Fibroblast of lung (primary cell): ENCODE measurements around the gene MAN1A2. TPM values are rescaled to one million over a fixed set of nuclear protein-coding genes. Genes with fewer than 3 reads are reported as not detected.
A peak's percentile ranks its signal among the peaks of the same experiment; 100 is the strongest.

Experiments used
- DNase-seq, 2 donors: peaks; one replicate each; pipeline versions ENCODE4 v3.0.0 to v3.0.0-alpha.2; 2010; ENCODE audit warnings: low read depth in 2 of 2
- H2AFZ ChIP-seq: 2 replicates; pipeline ENCODE4 v1.5.1; 2012; ENCODE audit warnings: low read length, control low read depth, inconsistent platforms
- H3K27ac ChIP-seq: 2 replicates; pipeline ENCODE4 v1.5.1; 2011; ENCODE audit warnings: low read length, control low read depth; ENCODE audit not compliant: insufficient read depth
- H3K27me3 ChIP-seq: 2 replicates; pipeline ENCODE4 v1.5.1; 2011; ENCODE audit warnings: mild to moderate bottlenecking, low read length; ENCODE audit not compliant: control insufficient read depth, insufficient read depth
- H3K36me3 ChIP-seq: 2 replicates; pipeline ENCODE4 v1.5.1; 2011; ENCODE audit warnings: low read length; ENCODE audit not compliant: control insufficient read depth, insufficient read depth
- H3K4me1 ChIP-seq: 2 replicates; pipeline ENCODE4 v1.5.1; 2011; ENCODE audit warnings: low read length; ENCODE audit not compliant: control insufficient read depth, insufficient read depth; ENCODE audit errors: extremely low read depth
- H3K4me2 ChIP-seq: 2 replicates; pipeline ENCODE4 v1.5.1; 2011; ENCODE audit warnings: low read length, control low read depth; ENCODE audit not compliant: insufficient read depth; ENCODE audit errors: extremely low read depth
- H3K4me3 ChIP-seq, 4 experiments: fragments of 200-600 bp in 1 of 4; sonication (generic) in 1 of 4; replicated peaks in 1 of 4; 2 replicates each; pipeline ENCODE4 v1.5.1; 2011 to 2016; ENCODE audit warnings: low read length in 4 of 4, low read depth in 3 of 4, mild to moderate bottlenecking in 3 of 4, control low read depth in 2 of 4, inconsistent platforms in 1 of 4, mixed read lengths in 1 of 4; ENCODE audit not compliant: insufficient read depth in 1 of 4; ENCODE audit errors: control extremely low read depth in 1 of 4
- H3K79me2 ChIP-seq: 2 replicates; pipeline ENCODE4 v1.5.1; 2012; ENCODE audit warnings: mild to moderate bottlenecking, low read length, inconsistent platforms; ENCODE audit not compliant: control insufficient read depth, insufficient read depth
- H3K9ac ChIP-seq: 2 replicates; pipeline ENCODE4 v1.5.1; 2011; ENCODE audit warnings: mild to moderate bottlenecking, low read length, control low read depth; ENCODE audit not compliant: insufficient read depth
- H3K9me3 ChIP-seq: 2 replicates; pipeline ENCODE4 v1.5.1; 2012; ENCODE audit warnings: low read depth, low read length; ENCODE audit not compliant: control insufficient read depth, insufficient read depth
- H4K20me1 ChIP-seq: 2 replicates; pipeline ENCODE4 v1.5.1; 2011; ENCODE audit warnings: low read length; ENCODE audit not compliant: control insufficient read depth, insufficient read depth; ENCODE audit errors: extremely low read depth
- CTCF ChIP-seq, 2 donors: IDR thresholded peaks in 1 of 2; conservative IDR thresholded peaks in 1 of 2; 1 replicate in 1 of 2; 2 replicates in 1 of 2; pipeline ENCODE4 v1.5.1; 2011 to 2012; ENCODE audit warnings: low read length in 2 of 2, control low read depth in 1 of 2, inconsistent platforms in 1 of 2, low read depth in 1 of 2, mild to moderate bottlenecking in 1 of 2
- EZH2 ChIP-seq: IDR thresholded peaks from 2 replicates; pipeline ENCODE4 v1.5.1; 2012; ENCODE audit warnings: low read length, control low read depth, mild to moderate bottlenecking; ENCODE audit errors: missing control alignments
- polyA plus RNA-seq, 2 donors: library from polyadenylated mRNA; depleted of rRNA in 1 of 2; stranded (reverse) in 1 of 2; unstranded in 1 of 2; fragments of >200 nt; gene quantifications; 2 replicates each; pipeline ENCODE4 v1.2.1, GENCODE V29; 2011 to 2012; ENCODE audit warnings: missing spikeins in 1 of 2
- total RNA-seq: library from RNA; depleted of rRNA; stranded (reverse); fragments of >200 nt; gene quantifications from 2 replicates; pipeline ENCODE4 v1.2.1, GENCODE V29; 2014

Gene MAN1A2
- total and polyA plus RNA-seq, 2 donors (not counting 1 experiment from before 2014, with no cell fraction given): 41.9 to 43.6 TPM

- Histone ChIP-seq H3K79me2 (peaks cover 55% of the 10 kb centered on the region), H3K27ac (peak overlapping the region; percentile 86), H3K4me2 (peak overlapping the region; percentile 90), H3K36me3 (no peaks in the 10 kb centered on the region), H3K4me3 (peak overlapping the region; percentile 71 to 91 (median 77)), H4K20me1 (peaks cover 2% of the 10 kb centered on the region), H3K9ac (peak overlapping the region; percentile 36), H3K4me1 (no peaks in the 10 kb centered on the region), H3K27me3 (no peaks in the 10 kb centered on the region), H2AFZ (no peak overlapping the region), H3K9me3 (no peaks in the 10 kb centered on the region)
- no peak for TF ChIP-seq CTCF (conservative IDR thresholded peaks at IDR 0.05 in 1 of 2, IDR thresholded peaks at IDR 0.05 in 1 of 2; ENCODE audit: low read depth in 1 of 2, low read length in 2 of 2)
- no peak for TF ChIP-seq EZH2
- DNase-seq: peak in 1 of 2 donors; percentile 22
These were observed 1.2 kb downstream of the MAN1A2 start for GRCh38 chr1:117368116-117369108.

- DNase-seq: no peak
- H3K36me3 ChIP-seq: no peaks in the 10 kb centered on the region
- H2AFZ ChIP-seq: no peak overlapping the region
- peak overlapping the region; percentile 71 to 91 (median 77) for H3K4me3 ChIP-seq
- TF ChIP-seq EZH2 (no peak), CTCF (conservative IDR thresholded peaks at IDR 0.05 in 1 of 2, IDR thresholded peaks at IDR 0.05 in 1 of 2; ENCODE audit: low read depth in 1 of 2, low read length in 2 of 2) (no peak)
- no peaks in the 10 kb centered on the region for H3K27me3 ChIP-seq
- H4K20me1 ChIP-seq: peaks cover 2% of the 10 kb centered on the region
- no peaks in the 10 kb centered on the region for H3K9me3 ChIP-seq
- peaks cover 61% of the 10 kb centered on the region for H3K79me2 ChIP-seq
- peak overlapping the region; percentile 90 for H3K4me2 ChIP-seq
- no peak overlapping the region for H3K27ac ChIP-seq
- H3K9ac ChIP-seq: no peak overlapping the region
- no peaks in the 10 kb centered on the region for H3K4me1 ChIP-seq
These were observed 2.8 kb downstream of the MAN1A2 start for GRCh38 chr1:117370071-117370470.

GRCh38 chr1:117370509-117370908, 3.3 kb downstream of the MAN1A2 start:
- H3K4me3 ChIP-seq: peak overlapping the region; percentile 71 to 91 (median 77)
- no peak for DNase-seq
- peak overlapping the region; percentile 90 for H3K4me2 ChIP-seq
- no peak overlapping the region for H2AFZ ChIP-seq
- H3K36me3 ChIP-seq: no peaks in the 10 kb centered on the region
- no peaks in the 10 kb centered on the region for H3K4me1 ChIP-seq
- H3K79me2 ChIP-seq: peaks cover 65% of the 10 kb centered on the region
- no peaks in the 10 kb centered on the region for H3K27me3 ChIP-seq
- no peak for TF ChIP-seq CTCF (conservative IDR thresholded peaks at IDR 0.05 in 1 of 2, IDR thresholded peaks at IDR 0.05 in 1 of 2; ENCODE audit: low read depth in 1 of 2, low read length in 2 of 2)
- TF ChIP-seq EZH2: no peak
- H3K9me3 ChIP-seq: no peaks in the 10 kb centered on the region
- H4K20me1 ChIP-seq: peaks cover 2% of the 10 kb centered on the region
- H3K27ac ChIP-seq: no peak overlapping the region
- no peak overlapping the region for H3K9ac ChIP-seq
